ENCODE data around the gene ZFYVE19.
A peak's percentile ranks its signal among the peaks of the same experiment; 100 is the strongest.

Gene ZFYVE19

GRCh38 chr15:40787344-40787841 lies 19.5 kb upstream of the ZFYVE19 start:
- TF ChIP-seq MAX (IDR thresholded peaks at IDR 0.05) (peak; percentile 68), TEAD4 (IDR thresholded peaks at IDR 0.05) (peak; percentile 92), NFIC (IDR thresholded peaks at IDR 0.05) (peak; percentile 99), EP300 (IDR thresholded peaks at IDR 0.05; ENCODE audit: borderline replicate concordance) (peak; percentile 98), EGR1 (IDR thresholded peaks at IDR 0.05) (peak; percentile 18; the same call in 1 of the 2 replicates), TAF1 (IDR thresholded peaks at IDR 0.05; ENCODE audit: low read depth) (no peak; the same call in 1 of the 2 replicates), USF1 (IDR thresholded peaks at IDR 0.05) (no peak), FOXM1 (IDR thresholded peaks at IDR 0.05; ENCODE audit: borderline replicate concordance, low read depth) (peak; percentile 97), TCF12 (IDR thresholded peaks at IDR 0.05; ENCODE audit: low read depth) (peak; percentile 99), CEBPB (IDR thresholded peaks at IDR 0.05) (peak; percentile 99), YY1 (IDR thresholded peaks at IDR 0.05; ENCODE audit: low read depth) (peak; percentile 44; the same call in 1 of the 2 replicates), ZBTB7A (IDR thresholded peaks at IDR 0.05; ENCODE audit: low read depth) (peak; percentile 42; the same call in 1 of the 2 replicates), CREB1 (IDR thresholded peaks at IDR 0.05; ENCODE audit: low read depth) (no peak; the same call in 1 of the 2 replicates), RAD21 (IDR thresholded peaks at IDR 0.05; ENCODE audit: low read depth) (peak; percentile 31), REST (IDR thresholded peaks at IDR 0.05; ENCODE audit: low read depth) (no peak)

- TF ChIP-seq CEBPB (IDR thresholded peaks at IDR 0.05) (no peak), FOXM1 (IDR thresholded peaks at IDR 0.05; ENCODE audit: borderline replicate concordance, low read depth) (no peak), RAD21 (IDR thresholded peaks at IDR 0.05; ENCODE audit: low read depth) (0 out of 2 replicates have a peak, but pooled peaks have one; percentile 7)
Observed at GRCh38 chr15:40787991-40788390, 18.9 kb upstream of the ZFYVE19 start.

- TF ChIP-seq TEAD4 (IDR thresholded peaks at IDR 0.05) (no peak), EGR1 (IDR thresholded peaks at IDR 0.05) (no peak), ZBTB7A (IDR thresholded peaks at IDR 0.05; ENCODE audit: low read depth) (no peak), USF1 (IDR thresholded peaks at IDR 0.05) (no peak), TCF12 (IDR thresholded peaks at IDR 0.05; ENCODE audit: low read depth) (no peak), YY1 (IDR thresholded peaks at IDR 0.05; ENCODE audit: low read depth) (no peak), NFIC (IDR thresholded peaks at IDR 0.05) (no peak), CREB1 (IDR thresholded peaks at IDR 0.05; ENCODE audit: low read depth) (no peak)
Observed at GRCh38 chr15:40789119-40789518, 17.8 kb upstream of the ZFYVE19 start.

GRCh38 chr15:40789999-40790398 lies 16.9 kb upstream of the ZFYVE19 start:
- TF ChIP-seq YY1 (IDR thresholded peaks at IDR 0.05; ENCODE audit: low read depth) (no peak), EGR1 (IDR thresholded peaks at IDR 0.05) (no peak), TCF12 (IDR thresholded peaks at IDR 0.05; ENCODE audit: low read depth) (no peak), TEAD4 (IDR thresholded peaks at IDR 0.05) (no peak), ZBTB7A (IDR thresholded peaks at IDR 0.05; ENCODE audit: low read depth) (no peak), CEBPB (IDR thresholded peaks at IDR 0.05) (no peak), TAF1 (IDR thresholded peaks at IDR 0.05; ENCODE audit: low read depth) (no peak), CREB1 (IDR thresholded peaks at IDR 0.05; ENCODE audit: low read depth) (no peak), NFIC (IDR thresholded peaks at IDR 0.05) (no peak), USF1 (IDR thresholded peaks at IDR 0.05) (no peak), RAD21 (IDR thresholded peaks at IDR 0.05; ENCODE audit: low read depth) (no peak), FOXM1 (IDR thresholded peaks at IDR 0.05; ENCODE audit: borderline replicate concordance, low read depth) (no peak), EP300 (IDR thresholded peaks at IDR 0.05; ENCODE audit: borderline replicate concordance) (no peak)

- TF ChIP-seq USF1 (IDR thresholded peaks at IDR 0.05) (no peak), NFIC (IDR thresholded peaks at IDR 0.05) (no peak), REST (IDR thresholded peaks at IDR 0.05; ENCODE audit: low read depth) (no peak), FOXM1 (IDR thresholded peaks at IDR 0.05; ENCODE audit: borderline replicate concordance, low read depth) (no peak), EGR1 (IDR thresholded peaks at IDR 0.05) (no peak), YY1 (IDR thresholded peaks at IDR 0.05; ENCODE audit: low read depth) (no peak)
Observed at GRCh38 chr15:40790718-40791117, 16.2 kb upstream of the ZFYVE19 start.

Measured in Ishikawa (cell line).